Memory B cell (primary cell): Measurements from ENCODE around the gene ESPNL.
A peak's percentile ranks its signal among the peaks of the same experiment; 100 is the strongest.

Experiments used
- ATAC-seq: fragments of 150-1000 bp; cut with Tn5 transposase; 2 replicates; pipeline ENCODE4 v1.10.0; 2021; ENCODE audit warnings: low read depth, mild to moderate bottlenecking, moderate library complexity
- DNase-seq, 2 donors: peaks; one replicate each; pipeline ENCODE4 v3.0.0; 2022; ENCODE audit warnings: low spot score in 2 of 2
- H3K27ac Mint-ChIP-seq: one replicate; pipeline ENCODE4 v1.8.0; 2022; ENCODE audit warnings: mild to moderate bottlenecking, moderate library complexity, mixed read lengths
- H3K27me3 Mint-ChIP-seq: one replicate; pipeline ENCODE4 v1.8.0; 2022; ENCODE audit warnings: mixed read lengths
- H3K36me3 Mint-ChIP-seq: one replicate; pipeline ENCODE4 v1.8.0; 2022; ENCODE audit warnings: mild to moderate bottlenecking, mixed read lengths
- H3K4me1 Mint-ChIP-seq: one replicate; pipeline ENCODE4 v1.8.0; 2022; ENCODE audit warnings: mixed read lengths
- H3K4me3 Mint-ChIP-seq: one replicate; pipeline ENCODE4 v1.8.0; 2022; ENCODE audit warnings: mild to moderate bottlenecking, moderate library complexity, mixed read lengths
- H3K9me3 Mint-ChIP-seq: one replicate; pipeline ENCODE4 v1.8.0; 2022; ENCODE audit warnings: mixed read lengths

The ESPNL gene

DNA sequence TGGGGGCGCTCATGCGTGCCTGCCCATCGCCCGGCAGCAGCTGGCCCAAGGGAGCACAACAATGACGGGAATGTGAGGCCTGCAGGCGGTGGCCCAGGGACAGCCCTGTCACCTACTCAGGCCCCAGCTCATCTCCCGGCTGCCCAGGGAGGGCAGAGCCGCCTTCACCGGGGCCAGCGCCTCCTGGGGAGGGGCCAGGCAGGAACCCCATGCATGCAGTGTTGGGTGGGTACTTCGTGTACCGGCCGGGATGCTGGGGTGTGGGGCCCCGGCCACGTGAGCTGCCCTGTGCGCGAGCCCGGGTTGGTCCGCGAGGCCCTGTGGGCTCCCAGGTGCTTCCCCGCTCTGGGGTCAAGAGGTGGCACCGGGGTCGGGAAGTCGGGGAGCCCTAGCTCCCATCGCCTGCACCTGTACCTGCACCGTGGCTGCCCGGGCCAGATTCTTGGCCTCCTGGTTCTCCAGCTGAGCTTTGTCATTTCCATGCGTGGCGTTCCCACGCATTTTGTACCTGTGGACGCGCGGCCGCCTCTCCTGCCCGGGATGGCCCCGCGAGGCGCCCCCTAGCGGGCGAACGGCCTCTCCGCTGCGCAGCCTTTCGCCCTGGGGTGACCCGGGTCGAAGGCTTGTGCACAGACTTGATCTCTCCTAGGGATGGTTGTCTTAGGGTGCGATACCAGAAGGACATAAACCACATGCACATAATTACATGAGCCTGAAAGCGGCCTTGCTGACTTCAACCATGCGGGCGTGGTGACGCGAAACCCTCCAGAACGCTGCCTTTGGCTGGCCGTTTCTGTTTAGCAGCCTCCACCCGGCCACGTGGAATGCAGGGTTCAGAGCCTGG lies 39.3 kb downstream of the ESPNL start:
- H3K27me3 Mint-ChIP-seq: peaks cover 1% of the 10 kb centered on the region
- peak; percentile 68 for ATAC-seq
- H3K4me1 Mint-ChIP-seq: peaks cover 24% of the 10 kb centered on the region
- peak; percentile 43 to 47 for DNase-seq
- peak overlapping the region; percentile 58 for H3K4me3 Mint-ChIP-seq
- no peaks in the 10 kb centered on the region for H3K36me3 Mint-ChIP-seq
- H3K27ac Mint-ChIP-seq: no peak overlapping the region
- no peaks in the 10 kb centered on the region for H3K9me3 Mint-ChIP-seq

GRCh38 chr2:238140040-238140439 lies 39.9 kb downstream of the ESPNL start:
- peaks cover 24% of the 10 kb centered on the region for H3K4me1 Mint-ChIP-seq
- no peak for ATAC-seq

DNA sequence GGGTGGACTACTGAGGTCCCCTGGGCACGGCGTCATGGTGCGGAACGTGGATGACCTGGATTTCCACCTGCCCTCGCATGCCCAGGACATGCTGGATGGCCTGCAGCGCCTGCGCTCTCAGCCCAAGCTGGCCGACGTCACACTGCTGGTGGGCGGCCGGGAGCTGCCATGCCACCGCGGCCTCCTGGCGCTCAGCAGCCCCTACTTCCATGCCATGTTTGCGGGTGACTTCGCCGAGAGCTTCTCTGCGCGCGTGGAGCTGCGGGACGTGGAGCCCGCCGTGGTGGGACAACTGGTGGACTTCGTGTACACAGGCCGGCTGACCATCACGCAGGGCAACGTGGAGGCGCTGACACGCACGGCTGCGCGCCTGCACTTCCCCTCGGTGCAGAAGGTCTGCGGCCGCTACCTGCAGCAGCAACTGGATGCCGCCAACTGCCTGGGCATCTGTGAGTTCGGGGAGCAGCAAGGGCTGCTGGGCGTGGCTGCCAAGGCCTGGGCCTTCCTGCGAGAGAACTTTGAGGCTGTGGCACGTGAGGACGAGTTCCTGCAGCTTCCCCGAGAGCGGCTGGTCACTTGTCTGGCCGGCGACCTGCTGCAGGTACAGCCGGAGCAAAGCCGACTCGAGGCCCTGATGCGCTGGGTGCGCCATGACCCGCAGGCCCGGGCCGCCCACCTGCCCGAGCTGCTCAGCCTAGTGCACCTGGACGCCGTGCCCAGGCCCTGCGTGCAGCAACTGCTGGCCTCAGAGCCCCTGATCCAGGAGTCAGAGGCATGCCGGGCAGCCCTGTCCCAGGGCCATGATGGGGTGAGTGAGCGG lies 40.8 kb downstream of the ESPNL start:
- no peak overlapping the region for H3K4me3 Mint-ChIP-seq
- ATAC-seq (no peak), DNase-seq (no peak)
- H3K27ac Mint-ChIP-seq: no peak overlapping the region
- H3K36me3 Mint-ChIP-seq: no peaks in the 10 kb centered on the region
- H3K9me3 Mint-ChIP-seq: no peaks in the 10 kb centered on the region
- H3K4me1 Mint-ChIP-seq: peaks cover 24% of the 10 kb centered on the region
- peaks cover 1% of the 10 kb centered on the region for H3K27me3 Mint-ChIP-seq

More at GRCh38 chr2:238140040-238140439, 39.9 kb downstream of the ESPNL start:
- Mint-ChIP-seq H3K9me3 (no peaks in the 10 kb centered on the region), H3K27me3 (peaks cover 1% of the 10 kb centered on the region), H3K27ac (no peak overlapping the region), H3K4me3 (peak overlapping the region; percentile 58), H3K36me3 (no peaks in the 10 kb centered on the region)
- no peak for DNase-seq

DNA sequence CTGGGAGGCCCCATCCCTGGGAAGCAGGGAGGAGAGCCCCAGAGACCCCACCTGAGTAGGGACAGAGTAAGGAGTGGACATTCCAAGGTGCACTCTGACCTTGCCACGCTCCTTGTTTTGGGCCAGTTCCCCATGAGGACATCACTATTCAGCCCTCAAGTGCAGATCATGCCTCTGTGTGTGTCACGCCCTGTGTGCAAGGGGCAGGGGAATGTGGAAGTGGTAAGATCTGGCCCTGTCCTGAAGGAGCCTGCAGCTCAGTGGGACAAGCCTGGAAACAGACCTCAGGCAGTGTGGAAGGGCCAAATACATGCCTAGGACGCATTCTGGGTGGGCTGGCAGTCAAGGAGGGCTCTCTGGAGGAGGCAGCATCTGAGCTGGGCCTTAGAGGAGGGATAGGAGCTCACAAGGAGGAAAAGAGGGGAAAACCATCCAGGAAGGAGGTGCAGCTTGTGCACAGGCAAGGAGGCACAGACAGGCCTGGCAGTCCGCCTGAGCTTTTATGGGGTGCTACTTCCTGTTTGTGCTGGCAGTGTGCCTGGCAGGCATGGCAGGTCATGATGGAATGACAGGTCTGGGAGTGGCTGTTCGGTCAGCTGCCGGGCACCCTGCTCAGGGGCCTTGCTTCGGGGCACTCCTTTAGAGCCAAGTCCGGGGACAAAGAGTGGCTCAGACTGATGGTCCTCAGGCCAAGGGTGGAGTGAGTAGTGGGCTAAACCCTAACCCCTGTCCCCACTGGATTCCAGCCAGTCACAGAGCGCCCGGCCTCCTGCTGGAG lies 41.6 kb downstream of the ESPNL start:
- DNase-seq (no peak), ATAC-seq (no peak)
- peaks cover 21% of the 10 kb centered on the region for H3K4me1 Mint-ChIP-seq
- no peak overlapping the region for H3K4me3 Mint-ChIP-seq
- no peaks in the 10 kb centered on the region for H3K9me3 Mint-ChIP-seq
- H3K36me3 Mint-ChIP-seq: no peaks in the 10 kb centered on the region
- no peak overlapping the region for H3K27ac Mint-ChIP-seq
- peaks cover 1% of the 10 kb centered on the region for H3K27me3 Mint-ChIP-seq

DNA sequence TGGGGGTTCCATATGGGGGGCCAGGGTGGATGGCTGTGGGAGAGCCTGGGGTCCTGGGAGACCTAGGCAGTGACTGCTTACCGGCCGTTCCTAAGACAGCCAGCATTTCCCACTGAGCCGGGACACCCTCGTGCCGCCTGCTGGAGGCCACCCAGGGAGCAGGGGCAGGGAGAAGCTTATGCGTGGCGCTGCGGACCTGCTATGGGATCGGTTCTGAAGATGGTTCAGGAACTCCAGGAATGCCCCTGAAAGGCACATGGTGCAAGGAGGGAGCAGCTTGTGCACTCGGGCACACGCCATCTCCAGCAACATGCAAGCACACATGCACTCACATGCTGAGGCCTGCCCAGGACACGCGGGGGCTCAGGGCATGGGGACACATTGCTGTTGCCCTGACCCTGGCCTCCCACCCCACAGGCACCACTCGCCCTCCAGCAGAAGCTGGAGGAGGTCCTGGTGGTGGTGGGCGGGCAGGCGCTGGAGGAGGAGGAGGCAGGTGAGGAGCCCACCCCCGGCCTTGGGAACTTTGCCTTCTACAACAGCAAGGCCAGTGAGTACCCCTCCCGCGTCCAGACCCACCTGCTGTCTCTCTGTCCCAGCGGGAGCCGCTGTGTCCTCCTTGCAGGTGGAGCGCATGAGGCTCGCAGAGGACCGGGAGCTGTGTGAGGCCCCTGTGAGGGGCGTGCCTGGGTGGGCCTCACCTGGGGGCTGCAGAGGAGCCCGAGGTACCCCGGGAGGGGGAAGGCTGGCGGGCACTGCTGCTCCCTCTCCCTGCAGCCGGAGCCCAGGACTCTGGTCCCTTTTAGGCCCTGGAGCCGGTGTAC lies 42.5 kb downstream of the ESPNL start:
- no peak overlapping the region for H3K4me3 Mint-ChIP-seq
- H3K9me3 Mint-ChIP-seq: no peaks in the 10 kb centered on the region
- H3K27ac Mint-ChIP-seq: no peak overlapping the region
- peaks cover 1% of the 10 kb centered on the region for H3K27me3 Mint-ChIP-seq
- H3K4me1 Mint-ChIP-seq: peaks cover 19% of the 10 kb centered on the region
- no peaks in the 10 kb centered on the region for H3K36me3 Mint-ChIP-seq
- ATAC-seq (no peak), DNase-seq (no peak)

GRCh38 chr2:238143239-238143951 lies 43.3 kb downstream of the ESPNL start:
- Mint-ChIP-seq H3K36me3 (no peaks in the 10 kb centered on the region), H3K27ac (no peak overlapping the region), H3K4me1 (peaks cover 13% of the 10 kb centered on the region), H3K9me3 (no peaks in the 10 kb centered on the region), H3K27me3 (peaks cover 1% of the 10 kb centered on the region), H3K4me3 (no peak overlapping the region)
- ATAC-seq (no peak), DNase-seq (no peak)

DNA sequence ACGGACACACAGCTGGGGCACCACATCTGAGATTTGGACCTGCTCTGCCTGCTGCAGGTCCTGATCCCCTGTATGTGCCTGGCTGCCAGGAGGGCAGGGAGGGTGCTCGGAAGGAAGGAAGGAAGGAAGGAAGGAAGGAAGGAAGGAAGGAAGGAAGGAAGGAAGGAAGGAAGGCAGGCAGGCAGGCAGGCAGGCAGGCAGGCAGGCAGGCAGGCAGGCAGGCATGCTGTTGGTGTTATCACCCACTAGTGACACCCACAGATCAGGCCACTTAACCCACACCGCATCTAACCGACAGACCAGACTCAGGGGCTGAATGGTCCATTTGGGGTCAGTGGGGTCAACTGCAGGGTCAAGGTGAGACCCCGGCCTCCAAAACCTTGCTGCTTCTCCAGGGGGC lies 44.1 kb downstream of the ESPNL start:
- H3K27me3 Mint-ChIP-seq: peaks cover 1% of the 10 kb centered on the region
- no peaks in the 10 kb centered on the region for H3K9me3 Mint-ChIP-seq
- H3K4me3 Mint-ChIP-seq: no peak overlapping the region
- no peak overlapping the region for H3K27ac Mint-ChIP-seq
- ATAC-seq (no peak), DNase-seq (no peak)
- H3K4me1 Mint-ChIP-seq: peaks cover 10% of the 10 kb centered on the region
- no peaks in the 10 kb centered on the region for H3K36me3 Mint-ChIP-seq

- ATAC-seq: no peak
- Mint-ChIP-seq H3K4me1 (peaks cover 8% of the 10 kb centered on the region), H3K27ac (no peak overlapping the region), H3K9me3 (no peaks in the 10 kb centered on the region), H3K4me3 (no peak overlapping the region), H3K27me3 (peaks cover 1% of the 10 kb centered on the region), H3K36me3 (no peaks in the 10 kb centered on the region)
- no peak for DNase-seq
Observed at GRCh38 chr2:238145046-238145445, 44.9 kb downstream of the ESPNL start.

- H3K9me3 Mint-ChIP-seq: no peaks in the 10 kb centered on the region
- DNase-seq (no peak), ATAC-seq (no peak)
- H3K27ac Mint-ChIP-seq: no peak overlapping the region
- no peaks in the 10 kb centered on the region for H3K36me3 Mint-ChIP-seq
- peaks cover 8% of the 10 kb centered on the region for H3K4me1 Mint-ChIP-seq
- H3K4me3 Mint-ChIP-seq: no peak overlapping the region
- H3K27me3 Mint-ChIP-seq: peaks cover 1% of the 10 kb centered on the region
Observed at GRCh38 chr2:238145851-238146250, 45.7 kb downstream of the ESPNL start.

GRCh38 chr2:238146884-238147544 lies 46.9 kb downstream of the ESPNL start:
- H3K9me3 Mint-ChIP-seq: no peaks in the 10 kb centered on the region
- ATAC-seq: no peak
- peaks cover 1% of the 10 kb centered on the region for H3K27me3 Mint-ChIP-seq
- peaks cover 3% of the 10 kb centered on the region for H3K4me1 Mint-ChIP-seq
- no peaks in the 10 kb centered on the region for H3K36me3 Mint-ChIP-seq
- no peak overlapping the region for H3K4me3 Mint-ChIP-seq
- no peak overlapping the region for H3K27ac Mint-ChIP-seq
- no peak for DNase-seq

DNA sequence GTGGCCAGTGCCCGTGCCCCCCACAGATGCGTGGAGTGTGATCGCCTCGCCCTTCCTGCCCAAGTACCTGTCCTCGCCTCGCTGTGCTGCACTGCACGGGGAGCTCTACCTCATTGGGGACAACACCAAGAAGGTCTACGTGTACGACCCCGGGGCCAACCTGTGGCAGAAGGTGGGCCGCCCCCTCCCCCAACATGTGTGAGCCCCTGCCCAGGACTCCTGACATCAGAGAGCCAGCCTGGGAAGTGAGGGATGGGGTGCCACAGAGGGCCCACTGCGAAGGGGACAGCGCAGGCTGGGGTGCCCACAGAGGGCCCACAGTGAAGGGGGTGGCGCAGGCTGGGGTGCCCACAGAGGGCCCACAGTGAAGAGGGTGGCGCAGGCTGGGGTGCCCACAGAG lies 48.8 kb downstream of the ESPNL start:
- ATAC-seq: no peak
- no peaks in the 10 kb centered on the region for H3K9me3 Mint-ChIP-seq
- no peak for DNase-seq

GRCh38 chr2:238149841-238150572 lies 49.9 kb downstream of the ESPNL start:
- Mint-ChIP-seq H3K4me1 (no peaks in the 10 kb centered on the region), H3K27ac (no peak overlapping the region), H3K27me3 (no peaks in the 10 kb centered on the region), H3K36me3 (no peaks in the 10 kb centered on the region), H3K4me3 (no peak overlapping the region), H3K9me3 (peaks cover 3% of the 10 kb centered on the region)
- no peak for ATAC-seq
- DNase-seq: no peak

More for the DNA sequence above, 48.8 kb downstream of the ESPNL start:
- H3K36me3 Mint-ChIP-seq: no peaks in the 10 kb centered on the region
- no peak overlapping the region for H3K27ac Mint-ChIP-seq
- peaks cover 1% of the 10 kb centered on the region for H3K27me3 Mint-ChIP-seq
- no peak overlapping the region for H3K4me3 Mint-ChIP-seq
- H3K4me1 Mint-ChIP-seq: peaks cover 3% of the 10 kb centered on the region
